HG02884 (cell line): ENCODE data around the gene TSPOAP1.

Source experiments
- ATAC-seq: cut with Tn5 transposase; IDR thresholded peaks from one replicate; pipeline ENCODE4 v1.9.1; 2021; ENCODE audit warnings: mild to moderate bottlenecking, moderate library complexity; ENCODE audit not compliant: unreplicated experiment

TSPOAP1 gene

GRCh38 chr17:58318065-58318481 lies 10.5 kb downstream of the TSPOAP1 start:
- ATAC-seq = no peak

- ATAC-seq = no peak
Observed at GRCh38 chr17:58317421-58318064, 11.1 kb downstream of the TSPOAP1 start.

GRCh38 chr17:58316260-58316960 lies 12.2 kb downstream of the TSPOAP1 start:
- no peak for ATAC-seq

DNA sequence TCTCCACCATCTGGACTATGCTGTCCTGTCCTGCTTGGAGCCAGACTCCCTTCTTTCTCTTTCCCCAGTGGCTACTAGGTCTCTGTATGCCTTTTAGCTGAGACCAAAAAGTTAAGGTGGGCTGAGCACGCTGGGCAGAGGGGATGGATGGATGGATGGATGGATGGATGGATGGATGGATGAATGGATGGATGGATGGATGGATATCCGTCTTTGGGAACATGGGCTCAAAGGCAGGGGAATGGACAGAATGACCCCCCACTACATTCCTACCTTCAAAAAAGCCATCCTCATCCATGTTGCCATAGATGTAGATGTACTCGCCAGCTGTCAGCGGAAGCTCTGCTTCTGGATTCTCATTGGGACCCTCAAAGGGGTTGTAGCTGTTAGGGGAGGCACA lies 12.8 kb downstream of the TSPOAP1 start:
- ATAC-seq = no peak

GRCh38 chr17:58315281-58315711 lies 13.3 kb downstream of the TSPOAP1 start:
- ATAC-seq = no peak

GRCh38 chr17:58314706-58315015 lies 13.9 kb downstream of the TSPOAP1 start:
- no peak for ATAC-seq

DNA sequence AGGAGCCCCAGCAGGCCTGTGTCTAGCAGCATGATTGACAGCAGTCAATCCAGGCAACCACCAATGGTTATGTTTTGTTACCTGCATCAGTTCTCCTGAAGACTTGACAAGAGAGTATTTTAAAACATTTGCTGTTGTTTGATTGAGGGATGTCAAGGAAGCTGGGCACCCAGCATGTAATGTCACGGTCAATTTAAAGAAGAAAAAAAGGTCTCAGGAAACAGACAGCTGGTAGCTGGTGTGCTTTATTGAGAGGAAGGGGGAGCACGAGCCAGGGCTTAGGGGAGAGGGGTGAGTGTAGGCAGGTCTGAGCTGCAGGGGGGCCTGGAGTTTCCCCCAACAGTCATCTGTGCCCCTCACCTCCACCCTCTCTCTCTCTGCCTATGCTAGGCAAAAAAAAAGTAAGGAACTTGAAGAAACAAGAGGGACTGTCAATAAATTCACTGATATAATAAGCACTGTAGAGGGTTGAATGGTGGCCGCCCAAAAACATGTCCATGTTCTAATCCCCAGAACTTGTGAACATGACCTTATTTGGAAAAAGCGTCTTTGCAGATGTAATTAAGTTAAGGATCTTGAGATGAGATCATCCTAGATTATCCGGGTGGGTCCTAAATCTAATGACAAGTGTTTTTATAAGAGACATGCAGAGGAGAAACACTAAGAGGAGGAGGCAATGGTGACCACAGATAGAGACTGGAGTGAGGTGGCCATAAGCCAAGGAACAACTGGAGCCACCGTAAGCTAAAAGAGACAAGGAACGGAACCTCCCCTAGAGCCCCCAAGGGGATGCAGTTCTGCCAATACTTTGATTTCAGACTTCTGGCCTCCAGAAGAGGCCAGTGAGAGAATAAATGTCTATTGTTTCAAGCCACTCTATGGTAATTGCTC lies 14.5 kb downstream of the TSPOAP1 start:
- no peak for ATAC-seq

DNA sequence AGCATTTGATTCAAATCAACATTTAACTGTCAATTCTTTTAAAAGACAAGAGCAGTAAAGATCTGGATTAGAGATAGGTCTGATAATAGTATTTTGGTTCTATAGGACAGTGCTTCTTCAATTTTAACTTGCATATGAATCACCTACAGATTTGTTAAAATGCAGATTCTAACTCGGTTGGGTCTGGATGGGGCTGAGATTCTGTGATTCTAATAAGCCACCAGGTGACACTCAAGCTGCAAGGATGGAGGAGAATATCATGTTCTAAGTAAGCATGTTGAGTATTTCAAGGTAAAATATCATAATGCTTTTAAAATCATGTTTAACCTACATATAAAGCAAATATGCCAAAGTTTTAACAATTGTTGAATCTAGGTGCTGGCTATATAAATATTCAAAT lies 15.8 kb downstream of the TSPOAP1 start:
- ATAC-seq = no peak

GRCh38 chr17:58312021-58312630 lies 16.5 kb downstream of the TSPOAP1 start:
- no peak for ATAC-seq

- no peak for ATAC-seq
Observed at GRCh38 chr17:58311429-58311894, 17.1 kb downstream of the TSPOAP1 start.

DNA sequence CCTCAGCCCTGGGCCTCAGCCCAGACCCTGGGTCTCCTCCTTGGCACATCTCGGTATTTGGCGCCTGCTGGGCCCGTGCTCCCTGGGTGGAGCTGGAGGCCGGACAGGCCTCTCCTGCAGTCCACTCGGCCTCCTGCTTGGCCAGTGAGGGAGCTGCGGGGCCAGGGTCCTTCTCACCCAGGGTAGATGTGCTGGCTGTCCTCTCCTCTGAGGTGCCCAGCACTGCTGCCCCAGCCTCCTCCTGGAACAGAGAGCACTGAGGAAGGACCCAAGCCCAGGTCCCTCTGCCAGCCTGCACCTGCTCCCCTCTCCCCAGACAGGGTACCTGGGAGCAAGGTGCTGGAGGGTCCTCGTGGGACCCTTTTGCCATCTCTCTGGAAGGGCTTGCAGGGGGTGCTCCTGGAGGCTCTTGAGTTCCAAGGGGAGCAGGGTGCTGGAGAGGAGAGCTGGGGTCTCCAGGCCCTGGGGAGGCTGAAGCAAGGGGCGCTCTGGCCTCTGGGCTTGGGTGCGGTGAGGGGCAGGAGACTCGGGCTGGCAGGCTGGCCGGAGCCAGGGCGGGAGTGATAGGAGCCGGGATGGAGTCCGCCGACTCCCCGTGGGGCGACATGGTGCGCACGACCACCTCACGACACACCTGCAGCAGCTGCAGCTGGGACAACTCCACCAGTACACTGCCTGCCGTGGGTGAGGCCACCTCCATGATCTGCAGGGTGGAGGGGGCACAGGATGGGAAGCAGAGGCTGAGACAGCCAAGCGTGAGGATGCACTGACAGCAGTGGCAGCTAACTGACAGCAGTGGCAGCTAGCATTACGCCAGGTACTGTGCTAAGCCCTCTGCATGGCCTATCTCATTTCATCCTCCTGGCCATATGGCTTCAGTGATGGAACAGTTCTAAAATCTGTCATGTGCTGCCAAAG lies 17.8 kb downstream of the TSPOAP1 start:
- no peak for ATAC-seq

DNA sequence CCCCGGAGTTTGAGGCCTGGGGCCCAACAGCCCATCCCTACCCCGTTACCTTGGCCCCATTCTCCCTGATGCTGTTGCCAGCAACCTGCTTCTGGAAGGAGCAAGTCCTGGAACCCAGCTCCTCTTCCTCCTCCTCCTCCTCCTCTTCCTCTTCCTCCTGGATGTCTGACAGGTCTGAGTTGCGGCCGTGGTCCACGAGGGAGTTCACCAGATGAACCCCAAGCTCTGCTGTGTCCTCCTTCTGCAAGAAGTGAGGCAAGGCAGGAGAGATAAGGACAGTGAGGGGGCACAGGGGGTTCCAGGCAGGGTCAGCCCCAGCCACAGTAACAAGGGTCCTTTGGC lies 18.7 kb downstream of the TSPOAP1 start:
- ATAC-seq = no peak

- ATAC-seq = no peak
Observed at GRCh38 chr17:58308985-58309917, 19.3 kb downstream of the TSPOAP1 start.

DNA sequence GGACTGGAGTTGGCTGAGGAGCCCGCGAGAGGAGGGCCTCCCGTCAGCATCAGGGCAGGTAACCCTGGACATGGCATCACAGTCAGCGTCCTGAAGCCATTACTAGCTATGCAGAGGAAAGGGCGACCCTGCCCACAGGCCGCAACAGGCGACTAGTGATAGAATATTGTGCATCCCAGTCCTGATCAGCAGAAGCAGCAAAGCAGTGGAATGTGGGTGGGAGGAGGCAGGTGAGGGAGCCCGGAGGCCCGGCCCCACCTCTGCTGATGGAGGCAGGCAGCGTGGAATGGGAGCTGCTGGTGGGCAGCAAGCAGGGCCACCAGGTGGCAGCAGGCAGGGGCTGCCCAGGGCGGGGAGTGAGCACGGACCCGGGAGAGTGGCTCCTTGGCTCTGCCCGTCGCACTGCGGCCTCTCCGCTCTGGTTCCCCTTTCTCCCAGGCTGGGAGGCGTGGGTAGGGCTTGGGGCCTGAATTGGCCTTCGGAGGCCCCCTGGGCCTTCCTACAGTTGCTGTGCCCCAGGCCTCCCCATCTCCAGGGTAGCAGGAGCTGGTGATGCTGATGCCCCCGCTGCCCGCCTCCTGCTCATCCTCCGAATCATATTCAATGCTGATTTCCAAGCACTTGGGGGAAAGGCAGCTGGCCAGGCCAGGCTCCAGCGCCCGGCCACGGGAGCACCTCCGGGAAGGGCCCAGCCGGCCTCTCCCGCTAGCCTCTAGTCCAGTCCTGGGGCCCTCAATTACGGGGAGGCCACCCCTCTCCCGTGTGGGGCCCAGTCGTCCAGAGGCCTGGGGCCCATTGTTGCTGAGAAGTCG lies 20.2 kb downstream of the TSPOAP1 start:
- no peak for ATAC-seq

DNA sequence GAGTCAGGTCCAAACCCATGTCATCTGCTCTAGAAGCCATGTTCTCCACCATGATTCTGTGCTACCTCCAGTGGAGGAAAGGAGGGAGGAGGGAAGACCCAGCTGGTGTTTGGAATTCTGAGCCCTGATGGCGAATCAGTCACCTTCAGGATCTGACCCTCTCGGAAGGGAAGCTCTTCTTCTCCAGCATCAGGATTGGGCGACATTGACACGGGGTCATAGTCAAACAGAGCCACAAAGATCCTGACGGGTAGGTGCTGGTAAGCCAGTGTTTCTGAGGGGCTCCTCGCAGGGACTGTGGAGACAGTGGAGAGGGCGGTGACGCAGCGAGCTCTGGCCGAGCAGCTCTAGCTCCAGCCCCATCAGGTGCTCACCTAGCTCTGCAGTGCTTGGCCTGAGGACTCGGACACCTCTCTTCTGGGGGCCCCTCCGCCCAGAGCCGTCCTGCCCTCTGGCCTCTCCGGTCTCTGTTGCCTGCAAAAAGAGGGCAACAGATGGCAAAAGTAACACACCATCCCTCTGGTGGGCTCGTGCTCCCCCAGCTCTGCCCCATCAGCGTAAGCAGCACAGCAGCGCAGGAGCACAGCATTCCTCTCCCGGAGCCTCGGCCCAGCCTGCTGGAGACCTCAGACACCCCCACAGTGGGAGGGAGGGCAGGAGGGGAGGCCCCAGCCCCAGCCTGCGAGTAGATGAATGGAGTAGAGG lies 21.0 kb downstream of the TSPOAP1 start:
- no peak for ATAC-seq

DNA sequence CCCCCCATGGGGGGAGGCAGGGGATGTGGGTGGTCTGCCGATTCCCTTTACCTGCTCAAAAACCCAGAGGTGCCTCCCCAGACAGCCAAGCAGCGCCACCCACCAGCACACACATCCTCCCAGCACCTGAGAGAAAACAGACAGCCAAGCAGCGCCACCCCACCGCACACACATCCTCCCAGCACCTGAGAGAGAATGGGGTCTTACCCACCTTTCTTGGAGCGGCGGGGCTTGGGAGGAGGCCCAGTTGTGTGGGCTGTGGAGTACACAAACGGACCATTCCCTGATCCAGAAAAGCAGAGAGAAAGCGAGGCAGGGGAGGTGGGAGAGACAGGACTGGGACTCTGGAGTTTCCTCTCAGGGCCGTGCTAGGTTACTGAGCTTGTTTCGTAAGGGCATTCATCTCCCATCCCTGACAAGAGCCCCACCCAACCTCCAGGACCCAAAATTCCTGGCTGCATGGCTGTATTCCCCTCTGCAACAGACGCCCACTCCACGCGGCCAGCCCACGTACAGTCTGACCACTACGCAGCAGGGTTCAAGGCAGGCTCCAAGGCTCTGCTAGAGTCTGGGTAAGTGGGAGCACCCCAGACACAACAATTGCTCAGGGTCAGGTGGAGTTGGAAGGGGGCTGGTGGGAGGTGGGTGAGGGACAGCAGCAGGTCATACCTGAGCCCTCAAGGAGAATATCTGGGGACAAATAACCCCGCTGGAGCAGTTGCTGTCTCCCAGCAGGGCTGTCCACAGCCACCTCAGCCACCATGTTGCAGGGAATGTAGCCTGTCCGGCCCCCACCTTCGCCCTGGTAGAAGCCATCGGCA lies 22.3 kb downstream of the TSPOAP1 start:
- no peak for ATAC-seq

DNA sequence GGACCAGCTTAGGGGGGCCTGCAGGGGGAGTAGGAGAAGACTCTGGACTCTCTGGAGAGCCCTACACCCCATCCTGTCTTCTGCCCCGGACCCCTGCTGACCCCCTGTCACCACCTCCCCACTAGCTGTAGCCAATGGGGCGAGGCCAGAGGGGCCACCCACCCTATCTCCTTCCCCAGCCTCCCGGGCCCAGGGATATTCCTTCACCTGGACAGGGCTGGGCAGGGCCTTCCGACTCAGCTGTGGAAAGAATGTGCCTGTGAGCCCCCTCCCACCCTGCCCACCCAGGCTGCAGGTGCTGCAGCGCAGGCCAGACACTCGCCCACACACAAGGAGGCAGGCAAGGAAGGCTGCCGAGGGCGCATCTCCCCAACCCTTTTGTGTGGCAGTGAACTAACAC lies 23.0 kb downstream of the TSPOAP1 start:
- ATAC-seq = no peak
